SK-N-SH treated with all-trans-retinoic acid at 6 μM for 48 hours (cell line): ENCODE data around the gene ZBTB24.

Experiments
- ATAC-seq: fragments of 200-7000 bp; cut with Tn5 transposase; 3 replicates; pipeline ENCODE4 v1.9.1; 2020; ENCODE audit warnings: mild to moderate bottlenecking, moderate library complexity
- ARNTL ChIP-seq: fragments of 450-650 bp; formaldehyde crosslinking; IDR thresholded peaks from 2 replicates; pipeline ENCODE4 v1.5.0; 2020; ENCODE audit warnings: low read depth, mild to moderate bottlenecking, moderate library complexity, borderline replicate concordance
- BACH2 ChIP-seq: fragments of 250-450 bp; sonication (Bioruptor Pico); IDR thresholded peaks from 2 replicates; pipeline ENCODE4 v1.9.0; 2021; ENCODE audit warnings: mild to moderate bottlenecking, borderline replicate concordance
- CSDC2 ChIP-seq: fragments of 250-450 bp; sonication (Bioruptor Pico); IDR thresholded peaks from 2 replicates; pipeline ENCODE4 v1.5.0; 2020; ENCODE audit warnings: mild to moderate bottlenecking, moderate library complexity
- ESRRG ChIP-seq: fragments of 250-450 bp; sonication (Bioruptor Pico); IDR thresholded peaks from 2 replicates; pipeline ENCODE4 v1.6.1; 2021; ENCODE audit warnings: mild to moderate bottlenecking
- GLIS3 ChIP-seq: fragments of 250-450 bp; sonication (Bioruptor Pico); IDR thresholded peaks from 2 replicates; pipeline ENCODE4 v1.5.0; 2020; ENCODE audit warnings: mild to moderate bottlenecking, moderate library complexity
- ISL1 ChIP-seq: fragments of 250-450 bp; sonication (Bioruptor Pico); IDR thresholded peaks from 2 replicates; pipeline ENCODE4 v2.1.2; 2022; ENCODE audit warnings: mild to moderate bottlenecking, moderate library complexity
- OSR1 ChIP-seq: fragments of 250-450 bp; sonication (Bioruptor Pico); IDR thresholded peaks from 2 replicates; pipeline ENCODE4 v1.8.0; 2022; ENCODE audit warnings: moderate library complexity, mild to moderate bottlenecking, inconsistent platforms
- POU6F1 ChIP-seq: fragments of 250-450 bp; sonication (Bioruptor Pico); IDR thresholded peaks from 2 replicates; pipeline ENCODE4 v1.8.0; 2021; ENCODE audit warnings: low read depth, mild to moderate bottlenecking, moderate library complexity, borderline replicate concordance
- RARB ChIP-seq: fragments of 250-450 bp; sonication (Bioruptor Pico); IDR thresholded peaks from 2 replicates; pipeline ENCODE4 v1.8.0; 2021; ENCODE audit warnings: mild to moderate bottlenecking, moderate library complexity
- SNAI2 ChIP-seq: fragments of 250-450 bp; sonication (Bioruptor Pico); IDR thresholded peaks from 2 replicates; pipeline ENCODE4 v1.5.0; 2020; ENCODE audit warnings: mild to moderate bottlenecking, moderate library complexity
- TOX ChIP-seq: fragments of 250-450 bp; sonication (Bioruptor Pico); IDR thresholded peaks from 2 replicates; pipeline ENCODE4 v1.8.0; 2021; ENCODE audit warnings: mild to moderate bottlenecking, moderate library complexity, borderline replicate concordance
- ZC3H10 ChIP-seq: fragments of 250-450 bp; sonication (Bioruptor Pico); IDR thresholded peaks from 2 replicates; pipeline ENCODE4 v1.5.1; 2021; ENCODE audit warnings: mild to moderate bottlenecking, moderate library complexity
- ZFP3 ChIP-seq: fragments of 250-450 bp; sonication (Bioruptor Pico); IDR thresholded peaks from 2 replicates; pipeline ENCODE4 v1.5.0; 2020; ENCODE audit warnings: mild to moderate bottlenecking, moderate library complexity
- ZFP30 ChIP-seq: fragments of 450-650 bp; formaldehyde crosslinking; IDR thresholded peaks from 2 replicates; pipeline ENCODE4 v1.5.0; 2022; ENCODE audit warnings: mild to moderate bottlenecking, moderate library complexity
- ZNF70 ChIP-seq: fragments of 450-650 bp; formaldehyde crosslinking; IDR thresholded peaks from 2 replicates; pipeline ENCODE4 v1.5.0; 2020; ENCODE audit warnings: mild to moderate bottlenecking, moderate library complexity
- ZNF8 ChIP-seq: fragments of 450-650 bp; formaldehyde crosslinking; IDR thresholded peaks from 2 replicates; pipeline ENCODE4 v1.5.0; 2020; ENCODE audit warnings: mild to moderate bottlenecking, moderate library complexity
- TF ChIP-seq, protein P1 (sequence below): fragments of 250-450 bp; sonication (Bioruptor Pico); IDR thresholded peaks from 2 replicates; pipeline ENCODE4 v1.5.1; 2021; ENCODE audit warnings: mild to moderate bottlenecking, moderate library complexity
- TF ChIP-seq, protein P2 (sequence below): fragments of 250-450 bp; sonication (Bioruptor Pico); IDR thresholded peaks from 2 replicates; pipeline ENCODE4 v1.8.0; 2020; ENCODE audit warnings: mild to moderate bottlenecking, moderate library complexity, borderline replicate concordance
- TF ChIP-seq, protein P3 (sequence below): fragments of 250-450 bp; sonication (Bioruptor Pico); IDR thresholded peaks from 2 replicates; pipeline ENCODE4 v1.5.0; 2020; ENCODE audit warnings: mild to moderate bottlenecking, moderate library complexity

Gene ZBTB24

DNA sequence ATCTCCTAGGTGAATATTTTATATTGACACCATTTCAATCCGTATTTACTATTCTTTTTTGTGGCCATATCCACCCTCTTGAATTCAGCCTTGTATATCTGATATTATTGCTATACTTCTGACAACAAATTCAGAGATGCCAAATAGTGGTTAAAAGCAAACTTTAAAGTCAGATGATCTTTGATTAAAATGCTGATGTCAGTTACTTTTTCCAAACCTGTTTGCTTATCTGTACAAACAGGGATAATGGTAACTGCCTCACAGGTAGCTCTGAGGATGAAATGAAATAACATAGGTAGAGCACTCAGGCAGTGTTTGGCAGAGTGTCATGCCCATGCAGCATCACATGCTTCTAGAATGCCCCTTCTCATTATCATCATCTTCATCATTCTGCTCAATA, 61.8 kb downstream of the ZBTB24 start:
- no peak for ATAC-seq
- TF ChIP-seq ESRRG (CRISPR knock-in tag): no peak
- TF ChIP-seq, protein P1, sequence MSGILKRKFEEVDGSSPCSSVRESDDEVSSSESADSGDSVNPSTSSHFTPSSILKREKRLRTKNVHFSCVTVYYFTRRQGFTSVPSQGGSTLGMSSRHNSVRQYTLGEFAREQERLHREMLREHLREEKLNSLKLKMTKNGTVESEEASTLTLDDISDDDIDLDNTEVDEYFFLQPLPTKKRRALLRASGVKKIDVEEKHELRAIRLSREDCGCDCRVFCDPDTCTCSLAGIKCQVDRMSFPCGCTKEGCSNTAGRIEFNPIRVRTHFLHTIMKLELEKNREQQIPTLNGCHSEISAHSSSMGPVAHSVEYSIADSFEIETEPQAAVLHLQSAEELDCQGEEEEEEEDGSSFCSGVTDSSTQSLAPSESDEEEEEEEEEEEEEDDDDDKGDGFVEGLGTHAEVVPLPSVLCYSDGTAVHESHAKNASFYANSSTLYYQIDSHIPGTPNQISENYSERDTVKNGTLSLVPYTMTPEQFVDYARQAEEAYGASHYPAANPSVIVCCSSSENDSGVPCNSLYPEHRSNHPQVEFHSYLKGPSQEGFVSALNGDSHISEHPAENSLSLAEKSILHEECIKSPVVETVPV (CRISPR knock-in tag): no peak
- no peak for TF ChIP-seq RARB (CRISPR knock-in tag)
- TF ChIP-seq ZNF70: no peak
- no peak for TF ChIP-seq CSDC2 (CRISPR knock-in tag)
- no peak for TF ChIP-seq BACH2
- TF ChIP-seq, protein P2, sequence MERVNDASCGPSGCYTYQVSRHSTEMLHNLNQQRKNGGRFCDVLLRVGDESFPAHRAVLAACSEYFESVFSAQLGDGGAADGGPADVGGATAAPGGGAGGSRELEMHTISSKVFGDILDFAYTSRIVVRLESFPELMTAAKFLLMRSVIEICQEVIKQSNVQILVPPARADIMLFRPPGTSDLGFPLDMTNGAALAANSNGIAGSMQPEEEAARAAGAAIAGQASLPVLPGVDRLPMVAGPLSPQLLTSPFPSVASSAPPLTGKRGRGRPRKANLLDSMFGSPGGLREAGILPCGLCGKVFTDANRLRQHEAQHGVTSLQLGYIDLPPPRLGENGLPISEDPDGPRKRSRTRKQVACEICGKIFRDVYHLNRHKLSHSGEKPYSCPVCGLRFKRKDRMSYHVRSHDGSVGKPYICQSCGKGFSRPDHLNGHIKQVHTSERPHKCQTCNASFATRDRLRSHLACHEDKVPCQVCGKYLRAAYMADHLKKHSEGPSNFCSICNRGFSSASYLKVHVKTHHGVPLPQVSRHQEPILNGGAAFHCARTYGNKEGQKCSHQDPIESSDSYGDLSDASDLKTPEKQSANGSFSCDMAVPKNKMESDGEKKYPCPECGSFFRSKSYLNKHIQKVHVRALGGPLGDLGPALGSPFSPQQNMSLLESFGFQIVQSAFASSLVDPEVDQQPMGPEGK (CRISPR knock-in tag): no peak
- TF ChIP-seq ZNF8: no peak
- no peak for TF ChIP-seq TOX (CRISPR knock-in tag)
- TF ChIP-seq ZFP30: no peak
- no peak for TF ChIP-seq POU6F1
- no peak for TF ChIP-seq GLIS3 (CRISPR knock-in tag)
- TF ChIP-seq ARNTL (CRISPR knock-in tag): no peak
- TF ChIP-seq OSR1 (CRISPR knock-in tag): no peak
- TF ChIP-seq, protein P3, sequence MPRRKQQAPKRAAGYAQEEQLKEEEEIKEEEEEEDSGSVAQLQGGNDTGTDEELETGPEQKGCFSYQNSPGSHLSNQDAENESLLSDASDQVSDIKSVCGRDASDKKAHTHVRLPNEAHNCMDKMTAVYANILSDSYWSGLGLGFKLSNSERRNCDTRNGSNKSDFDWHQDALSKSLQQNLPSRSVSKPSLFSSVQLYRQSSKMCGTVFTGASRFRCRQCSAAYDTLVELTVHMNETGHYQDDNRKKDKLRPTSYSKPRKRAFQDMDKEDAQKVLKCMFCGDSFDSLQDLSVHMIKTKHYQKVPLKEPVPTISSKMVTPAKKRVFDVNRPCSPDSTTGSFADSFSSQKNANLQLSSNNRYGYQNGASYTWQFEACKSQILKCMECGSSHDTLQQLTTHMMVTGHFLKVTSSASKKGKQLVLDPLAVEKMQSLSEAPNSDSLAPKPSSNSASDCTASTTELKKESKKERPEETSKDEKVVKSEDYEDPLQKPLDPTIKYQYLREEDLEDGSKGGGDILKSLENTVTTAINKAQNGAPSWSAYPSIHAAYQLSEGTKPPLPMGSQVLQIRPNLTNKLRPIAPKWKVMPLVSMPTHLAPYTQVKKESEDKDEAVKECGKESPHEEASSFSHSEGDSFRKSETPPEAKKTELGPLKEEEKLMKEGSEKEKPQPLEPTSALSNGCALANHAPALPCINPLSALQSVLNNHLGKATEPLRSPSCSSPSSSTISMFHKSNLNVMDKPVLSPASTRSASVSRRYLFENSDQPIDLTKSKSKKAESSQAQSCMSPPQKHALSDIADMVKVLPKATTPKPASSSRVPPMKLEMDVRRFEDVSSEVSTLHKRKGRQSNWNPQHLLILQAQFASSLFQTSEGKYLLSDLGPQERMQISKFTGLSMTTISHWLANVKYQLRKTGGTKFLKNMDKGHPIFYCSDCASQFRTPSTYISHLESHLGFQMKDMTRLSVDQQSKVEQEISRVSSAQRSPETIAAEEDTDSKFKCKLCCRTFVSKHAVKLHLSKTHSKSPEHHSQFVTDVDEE (CRISPR knock-in tag): no peak
- no peak for TF ChIP-seq ZC3H10 (CRISPR knock-in tag)

- no peak for TF ChIP-seq ESRRG (CRISPR knock-in tag)
- TF ChIP-seq ZNF70: no peak
- TF ChIP-seq GLIS3 (CRISPR knock-in tag): no peak
- TF ChIP-seq ZNF8: no peak
- TF ChIP-seq, protein P3 (CRISPR knock-in tag): no peak
- no peak for TF ChIP-seq BACH2
- TF ChIP-seq CSDC2 (CRISPR knock-in tag): no peak
- no peak for TF ChIP-seq ARNTL (CRISPR knock-in tag)
- no peak for TF ChIP-seq ZFP30
- no peak for TF ChIP-seq ZFP3 (CRISPR knock-in tag)
- TF ChIP-seq POU6F1: no peak
- no peak for TF ChIP-seq ISL1 (CRISPR knock-in tag)
- TF ChIP-seq, protein P2 (CRISPR knock-in tag): no peak
- TF ChIP-seq SNAI2 (CRISPR knock-in tag): no peak
- TF ChIP-seq ZC3H10 (CRISPR knock-in tag): no peak
- no peak for TF ChIP-seq OSR1 (CRISPR knock-in tag)
- no peak for ATAC-seq
Observed at GRCh38 chr6:109420751-109421150, 62.3 kb downstream of the ZBTB24 start.
